NCI-H226 (cell line): Measurements from ENCODE around the gene RASAL2.
"Not testable (repeated sequence)": the region's sequence is repeated elsewhere in the genome, so short reads cannot be mapped to it uniquely, and the experiment has no call there.

ENCODE experiments used
- DNase-seq: peaks from one replicate; pipeline ENCODE4 v3.0.0-alpha.2; 2015

Gene RASAL2

GRCh38 chr1:178354816-178355215, 260.9 kb downstream of the RASAL2 start:
- DNase-seq: peak; percentile 50

DNA sequence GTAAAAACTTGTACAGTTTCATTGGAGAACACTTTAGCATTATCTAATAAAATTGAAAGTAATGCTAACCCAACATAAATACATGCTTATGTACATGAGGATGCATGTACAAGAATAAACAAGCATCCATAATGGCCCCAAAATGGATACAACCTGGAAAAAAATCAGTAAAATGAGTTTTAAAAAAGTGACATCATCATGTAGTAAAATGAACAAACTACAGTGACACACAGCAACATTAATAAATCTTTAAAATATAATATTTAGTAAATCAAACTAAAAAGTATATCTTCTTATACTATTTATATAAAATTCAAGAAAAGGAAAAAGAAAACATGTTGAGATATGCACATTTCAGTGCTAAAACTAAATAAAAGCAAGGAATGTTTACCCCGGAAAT, 262.4 kb downstream of the RASAL2 start:
- no peak for DNase-seq

GRCh38 chr1:178358456-178358855, 264.6 kb downstream of the RASAL2 start:
- DNase-seq: peak; percentile 20

DNA sequence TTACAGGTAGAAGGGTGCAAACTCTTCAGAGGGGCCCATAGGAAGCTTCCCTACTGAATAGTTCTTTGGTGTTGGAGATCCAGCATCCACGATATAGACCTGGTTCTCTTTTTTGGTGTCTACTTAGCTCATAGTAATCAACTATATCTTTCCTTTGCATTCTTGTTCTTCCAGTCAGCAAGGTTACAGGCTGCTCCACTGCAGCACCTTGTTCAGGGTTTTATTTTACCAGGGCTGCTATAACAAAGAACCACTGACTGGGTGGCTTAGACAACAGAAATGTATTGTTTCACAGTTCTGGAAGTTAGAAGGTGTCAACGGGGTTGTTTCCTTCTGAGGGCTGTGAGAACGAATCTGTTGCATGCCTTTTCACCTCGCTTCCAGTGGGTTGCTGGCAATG, 266.5 kb downstream of the RASAL2 start:
- no peak for DNase-seq

- DNase-seq: no peak
Observed at GRCh38 chr1:178361847-178362246, 267.9 kb downstream of the RASAL2 start.

DNA sequence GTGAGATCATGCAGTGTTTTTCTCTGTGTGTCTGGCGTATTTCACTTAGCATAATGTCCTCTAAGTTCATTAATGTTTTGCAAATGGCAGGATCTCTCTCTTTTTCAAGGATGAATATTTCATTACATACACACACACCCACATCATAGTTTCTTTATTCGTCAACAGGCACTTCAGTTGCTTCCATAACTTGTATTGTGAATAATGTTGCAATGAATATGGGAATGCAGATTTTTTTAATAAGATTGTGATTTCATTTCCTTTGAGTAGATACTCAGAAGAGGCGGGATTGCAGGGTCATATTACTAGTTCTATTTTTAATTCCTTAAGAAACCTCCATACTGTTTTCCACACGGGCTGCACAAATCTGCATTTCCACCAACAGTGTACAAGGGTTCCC, 268.8 kb downstream of the RASAL2 start:
- peak; percentile 26 for DNase-seq

DNA sequence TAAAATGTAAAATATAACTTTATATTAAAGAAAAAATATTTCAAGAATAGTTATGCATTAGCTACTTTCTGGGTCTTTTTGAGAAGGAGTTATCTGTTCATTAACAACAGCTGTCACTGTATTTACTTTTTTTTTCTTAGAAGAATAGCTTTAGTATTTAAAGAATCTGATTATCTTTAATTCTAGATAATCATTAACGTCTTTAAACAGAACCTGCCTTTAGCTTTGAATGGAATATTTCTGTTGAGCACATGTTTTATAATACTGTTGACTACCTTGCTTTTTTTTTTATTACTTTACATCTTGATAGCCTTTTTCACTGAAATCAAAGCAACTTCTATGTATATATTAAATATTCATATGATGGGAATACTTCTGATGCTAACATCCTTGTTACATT, 270.9 kb downstream of the RASAL2 start:
- DNase-seq: no peak

- no peak for DNase-seq
Observed at GRCh38 chr1:178367151-178367550, 273.2 kb downstream of the RASAL2 start.

- DNase-seq: no peak
Observed at GRCh38 chr1:178368208-178368607, 274.3 kb downstream of the RASAL2 start.

GRCh38 chr1:178371235-178371634, 277.3 kb downstream of the RASAL2 start:
- DNase-seq: no peak

DNA sequence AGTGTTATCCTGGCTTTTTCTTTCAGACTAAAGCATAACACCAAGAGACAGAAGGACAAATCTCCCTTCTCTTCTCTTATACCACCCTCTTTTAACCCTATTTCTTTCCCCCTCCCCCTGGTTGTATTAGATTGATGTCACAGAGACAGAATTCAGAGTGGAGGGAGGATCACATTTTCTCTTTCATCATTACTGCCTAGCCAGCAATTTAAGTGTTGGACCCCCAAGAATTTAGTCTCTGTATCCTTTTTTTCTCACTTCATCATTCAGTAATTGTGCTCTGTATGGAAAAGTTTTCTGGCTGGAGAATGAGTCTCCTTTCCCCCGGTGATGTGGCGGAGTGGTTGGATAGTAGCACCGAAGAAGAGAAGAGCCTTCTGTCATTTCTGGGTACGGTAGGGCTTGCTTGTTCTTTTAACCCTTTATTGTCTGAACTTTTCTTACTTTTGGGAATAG, 278.1 kb downstream of the RASAL2 start:
- no peak for DNase-seq

GRCh38 chr1:178374016-178374415, 280.1 kb downstream of the RASAL2 start:
- no peak for DNase-seq

- peak; percentile 40 for DNase-seq
Observed at GRCh38 chr1:178376008-178376407, 282.1 kb downstream of the RASAL2 start.

GRCh38 chr1:178379807-178380206, 285.9 kb downstream of the RASAL2 start:
- DNase-seq: no peak

- DNase-seq: no peak
Observed at GRCh38 chr1:178382372-178382771, 288.5 kb downstream of the RASAL2 start.

DNA sequence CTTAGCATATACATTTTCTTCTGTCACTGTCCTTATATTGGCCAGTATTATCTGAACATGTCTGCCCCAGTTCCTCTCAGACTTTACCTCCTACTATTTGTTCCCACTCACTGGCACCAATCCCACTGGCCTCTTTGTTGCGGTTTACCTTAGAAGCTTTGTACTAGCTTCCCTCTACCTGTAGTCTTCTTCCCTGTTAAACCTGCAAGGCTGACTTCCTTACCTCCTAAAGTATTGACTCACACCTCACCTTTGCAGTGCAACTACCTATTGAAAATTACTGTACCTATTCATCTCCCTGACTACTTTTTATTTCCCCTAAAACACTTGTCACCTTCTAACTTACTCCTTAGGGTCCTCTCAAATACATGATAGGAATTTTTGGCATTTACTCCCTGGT, 291.8 kb downstream of the RASAL2 start:
- DNase-seq: no peak

- DNase-seq: no peak
Observed at GRCh38 chr1:178388418-178389145, 294.7 kb downstream of the RASAL2 start.

DNA sequence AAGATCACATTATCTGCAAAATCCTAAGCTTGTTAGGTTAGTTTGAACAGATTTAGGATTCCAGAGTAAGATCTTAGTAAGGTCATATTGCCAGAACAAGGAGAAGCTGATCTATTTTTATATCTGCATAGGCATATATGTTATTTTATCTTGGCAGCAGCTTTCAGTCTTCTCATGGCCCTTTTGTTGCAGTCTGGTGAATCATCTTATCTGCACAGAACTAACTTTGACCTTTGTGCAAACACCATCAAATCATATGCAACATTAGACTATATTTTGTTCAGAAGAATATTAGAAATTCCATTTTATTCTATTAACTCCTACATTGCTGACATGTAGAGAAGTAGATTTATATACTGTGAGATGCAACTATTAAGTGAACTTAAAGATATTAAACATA, 295.5 kb downstream of the RASAL2 start:
- no peak for DNase-seq

GRCh38 chr1:178390280-178390679, 296.4 kb downstream of the RASAL2 start:
- DNase-seq: not testable (repeated sequence)

GRCh38 chr1:178393370-178393769, 299.5 kb downstream of the RASAL2 start:
- DNase-seq: no peak

DNA sequence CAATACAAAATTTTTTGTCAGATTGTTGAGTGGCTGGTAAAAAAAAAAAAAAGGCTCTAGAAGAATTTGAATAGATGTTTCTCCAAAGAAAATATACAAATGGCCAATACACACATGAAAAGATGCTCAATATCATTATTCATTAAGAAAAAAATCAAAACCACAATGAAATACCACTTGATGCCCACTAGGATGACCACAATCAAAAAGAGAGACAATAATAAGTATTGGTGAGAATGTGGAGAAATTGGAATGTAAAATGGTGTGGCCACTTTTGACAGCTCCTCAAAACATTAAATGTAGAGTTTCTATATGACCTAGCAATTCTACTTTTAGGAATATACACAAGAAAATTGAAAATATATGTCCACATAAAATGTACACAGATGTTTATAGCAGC, 302.9 kb downstream of the RASAL2 start:
- no peak for DNase-seq

- DNase-seq: peak; percentile 36
Observed at GRCh38 chr1:178397678-178398077, 303.8 kb downstream of the RASAL2 start.

DNA sequence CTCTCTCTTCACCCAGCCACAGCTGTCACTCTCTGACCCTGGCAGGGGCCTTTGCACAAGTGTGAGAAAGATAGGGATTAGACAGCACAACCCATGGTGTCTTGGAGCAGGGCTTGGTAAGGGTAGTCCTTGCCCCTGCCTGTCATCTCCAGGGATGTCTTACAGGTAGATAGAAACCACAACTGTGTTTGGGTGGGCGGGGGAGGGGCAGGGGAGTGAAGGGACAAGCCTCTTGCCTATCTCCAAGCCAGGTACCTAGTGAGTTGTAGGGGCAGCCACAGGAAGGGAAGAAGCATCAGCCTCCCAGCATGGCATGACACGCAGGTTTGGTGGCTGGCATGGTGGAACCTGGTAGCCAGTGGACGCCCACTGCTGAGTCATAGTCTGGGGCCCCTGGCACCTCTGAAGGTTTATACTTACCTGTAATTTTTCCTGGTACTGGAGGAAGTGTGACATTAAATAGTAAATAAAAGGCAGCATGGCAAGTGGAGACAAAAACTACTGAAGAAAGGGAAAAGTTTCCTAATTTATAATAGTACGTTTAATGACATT, 305.3 kb downstream of the RASAL2 start:
- no peak for DNase-seq

GRCh38 chr1:178405137-178405536, 311.2 kb downstream of the RASAL2 start:
- no peak for DNase-seq

GRCh38 chr1:178407215-178407614, 313.3 kb downstream of the RASAL2 start:
- DNase-seq: no peak
